Adrenal gland (tissue), 12 donors: ENCODE measurements around the gene KRTAP10-6. TPM values are rescaled to one million over a fixed set of nuclear protein-coding genes. Genes with fewer than 3 reads are reported as not detected.
"Not testable (repeated sequence)": the region's sequence is repeated elsewhere in the genome, so short reads cannot be mapped to it uniquely, and the experiment has no call there.

Source experiments
- DNase-seq, 7 donors: peaks; one replicate each; pipeline ENCODE4 v3.0.0-alpha.2; 2019 to 2020
- H3K27ac ChIP-seq, 5 donors: fragments of 200-600 bp; sonication (generic) in 4 of 5; 1 replicate in 3 of 5; 2 replicates in 2 of 5; pipeline versions ENCODE4 v1.5.1 to v1.8.0; 2016 to 2020; ENCODE audit warnings: mild to moderate bottlenecking in 1 of 5
- H3K27me3 ChIP-seq: fragments of 200-600 bp; 2 replicates; pipeline ENCODE4 v1.8.0; 2021
- H3K36me3 ChIP-seq, 2 donors: fragments of 200-600 bp; replicated peaks in 1 of 2; 1 replicate in 1 of 2; 2 replicates in 1 of 2; pipeline versions ENCODE4 v1.5.1 to v1.8.0; 2018 to 2022
- H3K4me1 ChIP-seq, 2 donors: fragments of 200-600 bp; replicated peaks in 1 of 2; 1 replicate in 1 of 2; 2 replicates in 1 of 2; pipeline versions ENCODE4 v1.5.1 to v1.8.0; 2018 to 2021
- H3K4me3 ChIP-seq, 4 donors: fragments of 200-600 bp; sonication (generic) in 3 of 4; one replicate each; pipeline ENCODE4 v1.5.1; 2016 to 2018
- H3K9me3 ChIP-seq, 3 donors: fragments of 200-600 bp; sonication (generic) in 1 of 3; replicated peaks in 1 of 3; 1 replicate in 2 of 3; 2 replicates in 1 of 3; pipeline versions ENCODE4 v1.5.1 to v1.8.0; 2016 to 2021
- POLR2A ChIP-seq, 2 donors: fragments of 450-650 bp; IDR thresholded peaks; one replicate each; pipeline ENCODE4 v1.6.1; 2017; ENCODE audit warnings: antibody characterized with exemption in 2 of 2, mild to moderate bottlenecking in 2 of 2, moderate library complexity in 1 of 2
- WGBS, 4 donors: extraction: QIAGEN DNeasy Blood & Tissue Kit in 2 of 4; methylation state at CpG; one replicate each; pipeline versions ENCODE4 v1.1.5 to v1.1.7; 2013 to 2017; 5-methylcytosine and 5-hydroxymethylcytosine counted together
- intact Hi-C, 2 donors: fragments of 100-400 bp; cut with DNase I; formaldehyde crosslinking; loops; one replicate each; pipeline versions ENCODE4 v1.14.1 to v1.15.0; 2022 to 2023
- polyA plus RNA-seq, 3 donors: library from polyadenylated mRNA; stranded (reverse); fragments of 200-250 nt in 2 of 3; fragments of 350-450 nt in 1 of 3; fragmentation: Illumina TruSeq in 1 of 3; extraction: RNeasy Lipid Tissue Mini Kit (QIAGEN cat#74804) in 1 of 3; gene quantifications; one replicate each; pipeline ENCODE4 v1.2.3, GENCODE V29; 2013 to 2014
- total RNA-seq, 9 donors: library from RNA; depleted of rRNA in 4 of 9; stranded (reverse); fragments of >200 nt in 4 of 9; fragments of 120-200 nt in 1 of 9; fragmentation: NEBNext Ultra II Directional in 1 of 9; extraction: Animal tissue kit (Norgen Biotek cat#: 25700) in 1 of 9; gene quantifications; one replicate each; pipeline versions ENCODE4 v1.1.0 to v1.2.4, GENCODE V29; 2013 to 2023
- TF ChIP-seq, protein P1 (sequence below), 6 experiments: fragments of 450-650 bp in 4 of 6; fragments of 200-600 bp in 2 of 6; sonication (generic) in 1 of 6; IDR thresholded peaks; 1 replicate in 5 of 6; 2 replicates in 1 of 6; pipeline versions ENCODE4 v1.5.1 to v1.8.0; 2016 to 2021; ENCODE audit warnings: antibody characterized with exemption in 6 of 6, mild to moderate bottlenecking in 2 of 6, moderate library complexity in 1 of 6
- donor health status: healthy with polysubstance abuse.
- donor health status: Bipolar disorder and iron deficiency.
- donor health status: DM: yes; HTN: yes; CAD: no.
- donor health status: DM: no; HTN: no; CAD: no.
- donor health status: DM: no; HTN: no; CAD: no.
- donor health status: DM: yes; HTN: yes; CAD: no.

Gene KRTAP10-6
- total and polyA plus RNA-seq, 12 donors, result not detected

DNA sequence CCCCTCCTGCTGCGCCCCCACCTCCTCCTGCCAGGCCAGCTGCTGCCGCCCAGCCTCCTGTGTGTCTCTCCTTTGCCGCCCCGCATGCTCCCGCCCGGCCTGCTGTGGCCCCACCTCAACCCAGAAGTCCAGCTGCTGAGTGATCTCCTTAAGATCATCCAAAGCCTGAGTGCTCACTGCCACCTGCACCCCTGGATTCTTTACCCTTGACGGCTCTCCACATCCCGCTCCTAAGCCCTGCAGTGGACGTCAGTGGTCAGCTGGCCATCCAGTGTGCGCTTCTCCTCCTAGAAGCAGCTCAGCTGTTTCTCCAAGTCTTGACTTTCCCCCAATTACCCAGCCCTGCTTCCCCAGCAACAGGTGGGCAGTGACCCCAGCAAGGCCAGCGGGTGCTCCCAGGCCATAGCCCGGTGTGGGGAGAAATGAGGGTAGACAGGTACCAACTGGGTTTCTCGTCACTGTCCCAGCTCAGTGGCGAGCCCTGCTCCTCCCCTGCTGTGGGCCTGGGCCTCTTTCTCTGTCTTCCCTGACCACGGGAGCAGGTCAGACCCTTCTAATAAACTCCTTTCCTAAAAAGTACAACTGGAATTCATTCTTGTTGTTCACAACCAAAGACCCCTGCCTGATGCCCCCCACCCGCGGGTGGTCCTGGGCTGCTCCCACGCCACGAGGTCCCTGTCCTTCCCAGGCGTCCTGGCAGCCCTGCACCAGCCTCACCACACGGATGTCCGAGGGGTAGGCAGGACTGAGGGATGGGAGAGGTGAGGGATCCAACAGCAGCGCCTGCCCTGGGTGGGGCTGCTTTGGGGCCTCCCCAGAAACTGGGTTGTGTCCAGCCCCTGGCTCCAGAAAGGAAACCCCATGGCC, 9.5 kb upstream of the KRTAP10-6 start:
- 68 to 77% (median 73%) methylated on average over 14 to 23 of the region's 23 CpGs for WGBS, 4 donors

DNA sequence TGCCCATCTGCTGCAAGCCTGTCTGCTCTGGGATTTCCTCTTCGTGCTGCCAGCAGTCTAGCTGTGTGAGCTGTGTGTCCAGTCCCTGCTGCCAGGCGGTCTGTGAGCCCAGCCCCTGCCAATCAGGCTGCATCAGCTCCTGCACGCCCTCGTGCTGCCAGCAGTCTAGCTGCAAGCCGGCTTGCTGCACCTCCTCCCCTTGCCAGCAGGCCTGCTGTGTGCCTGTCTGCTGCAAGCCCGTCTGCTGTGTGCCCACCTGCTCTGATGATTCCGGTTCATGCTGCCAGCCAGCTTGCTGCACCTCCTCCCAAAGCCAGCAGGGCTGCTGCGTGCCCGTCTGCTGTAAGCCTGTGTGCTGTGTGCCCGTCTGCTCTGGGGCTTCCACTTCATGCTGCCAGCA, 8.8 kb upstream of the KRTAP10-6 start:
- H3K27me3 ChIP-seq, H3K4me3 ChIP-seq, H3K4me1 ChIP-seq, DNase-seq, intact Hi-C loops, H3K36me3 ChIP-seq, H3K27ac ChIP-seq, H3K9me3 ChIP-seq: not testable (repeated sequence)
- 59 to 74% (median 66%) methylated on average over 8 to 10 of the region's 10 CpGs for WGBS, 4 donors

More for the DNA sequence above, 9.5 kb upstream of the KRTAP10-6 start:
- H3K4me3 ChIP-seq, result no peak overlapping the region
- peaks cover 8% of the 10 kb centered on the region for H3K27me3 ChIP-seq
- no peak for DNase-seq
- no peaks in the 10 kb centered on the region for H3K4me1 ChIP-seq
- no peak for TF ChIP-seq POLR2A (IDR thresholded peaks at IDR 0.05)
- TF ChIP-seq, protein P1, sequence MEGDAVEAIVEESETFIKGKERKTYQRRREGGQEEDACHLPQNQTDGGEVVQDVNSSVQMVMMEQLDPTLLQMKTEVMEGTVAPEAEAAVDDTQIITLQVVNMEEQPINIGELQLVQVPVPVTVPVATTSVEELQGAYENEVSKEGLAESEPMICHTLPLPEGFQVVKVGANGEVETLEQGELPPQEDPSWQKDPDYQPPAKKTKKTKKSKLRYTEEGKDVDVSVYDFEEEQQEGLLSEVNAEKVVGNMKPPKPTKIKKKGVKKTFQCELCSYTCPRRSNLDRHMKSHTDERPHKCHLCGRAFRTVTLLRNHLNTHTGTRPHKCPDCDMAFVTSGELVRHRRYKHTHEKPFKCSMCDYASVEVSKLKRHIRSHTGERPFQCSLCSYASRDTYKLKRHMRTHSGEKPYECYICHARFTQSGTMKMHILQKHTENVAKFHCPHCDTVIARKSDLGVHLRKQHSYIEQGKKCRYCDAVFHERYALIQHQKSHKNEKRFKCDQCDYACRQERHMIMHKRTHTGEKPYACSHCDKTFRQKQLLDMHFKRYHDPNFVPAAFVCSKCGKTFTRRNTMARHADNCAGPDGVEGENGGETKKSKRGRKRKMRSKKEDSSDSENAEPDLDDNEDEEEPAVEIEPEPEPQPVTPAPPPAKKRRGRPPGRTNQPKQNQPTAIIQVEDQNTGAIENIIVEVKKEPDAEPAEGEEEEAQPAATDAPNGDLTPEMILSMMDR (IDR thresholded peaks at IDR 0.05), result no peak
- H3K27ac ChIP-seq, result no peak overlapping the region
- no peaks in the 10 kb centered on the region for H3K9me3 ChIP-seq
- intact Hi-C loops, result no loop called here
- H3K36me3 ChIP-seq, result no peaks in the 10 kb centered on the region

DNA sequence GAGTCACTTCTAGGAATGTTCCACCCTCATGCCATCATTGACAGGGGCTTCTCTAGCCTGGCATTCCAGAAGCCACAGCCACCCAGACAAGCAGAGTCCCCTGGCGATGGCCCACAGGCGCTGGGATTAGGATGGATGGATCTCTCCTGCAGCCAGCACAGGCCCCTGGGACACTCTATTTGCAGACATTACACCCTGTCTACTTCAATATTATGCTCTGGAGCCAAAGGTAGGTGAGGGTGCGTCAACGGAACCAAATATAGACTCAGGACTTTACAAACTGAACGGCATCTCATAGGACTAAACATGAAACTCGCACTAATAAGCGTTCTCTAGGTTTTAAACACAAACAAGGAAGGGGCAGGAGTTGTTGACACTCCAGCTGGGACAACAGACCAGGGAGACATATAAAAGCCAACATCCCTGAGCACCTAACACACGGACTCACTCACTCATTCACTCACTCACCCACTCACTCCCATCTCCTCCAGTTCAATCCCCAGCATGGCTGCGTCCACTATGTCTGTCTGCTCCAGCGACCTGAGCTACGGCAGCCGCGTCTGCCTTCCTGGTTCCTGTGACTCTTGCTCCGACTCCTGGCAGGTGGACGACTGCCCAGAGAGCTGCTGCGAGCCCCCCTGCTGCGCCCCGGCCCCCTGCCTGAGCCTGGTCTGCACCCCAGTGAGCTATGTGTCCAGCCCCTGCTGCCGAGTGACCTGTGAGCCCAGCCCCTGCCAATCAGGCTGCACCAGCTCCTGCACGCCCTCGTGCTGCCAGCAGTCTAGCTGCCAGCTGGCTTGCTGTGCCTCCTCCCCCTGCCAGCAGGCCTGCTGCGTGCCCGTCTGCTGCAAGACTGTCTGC, 8.0 kb upstream of the KRTAP10-6 start, which contains the start of gene KRTAP10-7:
Gene KRTAP10-7, plus strand, starts transcription at position 480 of the 861 bp plus-strand sequence. Its CDS starts 25 bp downstream, at position 505.
- 62 to 71% (median 64%) methylated on average over 14 to 23 of the region's 23 CpGs for WGBS, 4 donors
- DNase-seq, H3K4me3 ChIP-seq, intact Hi-C loops, H3K27ac ChIP-seq, H3K9me3 ChIP-seq, H3K36me3 ChIP-seq, H3K4me1 ChIP-seq, H3K27me3 ChIP-seq: not testable (repeated sequence)

DNA sequence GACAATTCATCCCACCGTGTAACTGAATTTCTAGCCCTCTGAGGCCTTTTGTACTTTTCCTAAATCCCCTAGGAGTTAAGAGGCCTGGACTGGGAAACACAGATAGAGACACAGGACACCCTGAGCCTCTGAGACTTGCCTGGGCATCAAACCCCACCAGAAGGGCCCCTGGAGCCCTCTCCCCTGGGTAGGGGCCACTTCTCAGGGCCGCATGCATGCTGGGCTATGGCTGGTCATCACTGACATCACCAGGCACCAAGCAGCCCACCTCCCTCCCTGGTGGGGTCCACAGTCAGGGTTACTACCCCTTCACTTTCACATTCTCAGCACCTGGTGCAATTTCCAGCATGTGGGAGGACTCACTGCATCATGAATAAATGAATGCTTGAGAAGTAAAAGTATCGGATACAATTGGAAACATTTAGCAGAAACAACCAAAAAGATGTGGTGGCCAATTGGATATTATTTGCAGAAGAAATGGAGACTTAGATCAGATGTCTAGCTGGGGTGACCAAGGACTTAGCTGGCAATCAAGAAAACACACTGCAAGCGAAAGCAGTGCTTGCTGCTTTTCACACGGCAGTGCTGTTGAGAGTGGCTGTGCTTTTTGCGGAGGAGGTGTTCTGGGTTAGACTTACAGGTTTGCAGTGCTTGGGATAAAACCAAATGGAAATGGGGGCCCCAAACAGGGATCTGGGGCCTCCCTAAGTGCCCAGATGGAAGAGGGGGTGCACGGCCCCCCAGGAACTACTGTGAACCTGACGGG, 7.1 kb upstream of the KRTAP10-6 start:
- Histone ChIP-seq H3K4me1 (no peaks in the 10 kb centered on the region), H3K36me3 (no peaks in the 10 kb centered on the region), H3K27ac (no peak overlapping the region), H3K27me3 (peaks cover 8% of the 10 kb centered on the region), H3K9me3 (no peaks in the 10 kb centered on the region), H3K4me3 (no peak overlapping the region)
- TF ChIP-seq POLR2A (IDR thresholded peaks at IDR 0.05), result no peak
- TF ChIP-seq, protein P1 (IDR thresholded peaks at IDR 0.05), result no peak
- 68 to 76% (median 71%) methylated on average over 8 of the region's 8 CpGs for WGBS, 4 donors
- no peak for DNase-seq
- intact Hi-C loops, result no loop called here
